Caco-2 (cell line): ENCODE results near the gene TET1. TPM values are rescaled to one million over a fixed set of nuclear protein-coding genes. Genes with fewer than 3 reads are reported as not detected.
"Not testable (repeated sequence)": the region's sequence is repeated elsewhere in the genome, so short reads cannot be mapped to it uniquely, and the experiment has no call there.

ENCODE experiments used
- Bru-seq: library from RNA; stranded (reverse); fragments of 400-500 nt; gene quantifications from one replicate; lab custom pipeline; 2021; lab: Mats Ljungman, UMichigan
- BruChase-seq, 2 experiments: library from RNA; stranded (reverse); fragments of 400-500 nt; gene quantifications; one replicate each; lab custom pipeline; 2021; lab: Mats Ljungman, UMichigan
- BruUV-seq: library from RNA; stranded (reverse); fragments of 400-500 nt; replicated peaks from 2 replicates; lab custom pipeline; 2021; lab: Mats Ljungman, UMichigan
- CTCF ChIA-PET: fragments of 300-600 bp; sonication (Branson Sonifier 250); formaldehyde crosslinking; loops from one replicate; lab custom pipeline; 2022; ENCODE audit warnings: antibody characterized with exemption; lab: Charles Lee
- POLR2A ChIA-PET: fragments of 300-600 bp; sonication (Branson Sonifier 250); formaldehyde crosslinking; loops from one replicate; lab custom pipeline; 2022; ENCODE audit warnings: antibody characterized with exemption; lab: Charles Lee
- DNase-seq, 2 experiments: peaks; one replicate each; pipeline versions ENCODE4 v3.0.0 to v3.0.0-alpha.2; 2020 to 2022
- H3K27me3 ChIP-seq: replicated peaks from 2 replicates; pipeline ENCODE4 v1.6.0; 2011; ENCODE audit warnings: low read length; ENCODE audit not compliant: control insufficient read depth, insufficient read depth
- H3K36me3 ChIP-seq: 2 replicates; pipeline ENCODE4 v1.5.1; 2011; ENCODE audit warnings: low read length; ENCODE audit not compliant: control insufficient read depth, insufficient read depth
- H3K4me1 ChIP-seq: fragments of 250-450 bp; sonication (Bioruptor Pico); 2 replicates; pipeline ENCODE4 v1.5.1; 2020; ENCODE audit warnings: mild to moderate bottlenecking
- H3K4me3 ChIP-seq: 2 replicates; pipeline ENCODE4 v1.5.1; 2011; ENCODE audit warnings: low read depth, mild to moderate bottlenecking, control low read depth, low read length
- H3K9me3 ChIP-seq: fragments of 250-450 bp; sonication (Bioruptor Pico); 2 replicates; pipeline ENCODE4 v1.5.1; 2020; ENCODE audit warnings: mild to moderate bottlenecking, moderate library complexity
- H3K27ac Mint-ChIP-seq: one replicate; pipeline ENCODE4 v1.8.0; 2022; ENCODE audit warnings: mixed read lengths; ENCODE audit not compliant: unreplicated experiment
- H3K27me3 Mint-ChIP-seq: one replicate; pipeline ENCODE4 v1.8.0; 2022; ENCODE audit warnings: mixed read lengths; ENCODE audit not compliant: insufficient read depth, unreplicated experiment
- H3K36me3 Mint-ChIP-seq: one replicate; pipeline ENCODE4 v1.8.0; 2022; ENCODE audit warnings: mild to moderate bottlenecking, mixed read lengths; ENCODE audit not compliant: insufficient read depth, unreplicated experiment
- H3K4me1 Mint-ChIP-seq: one replicate; pipeline ENCODE4 v1.8.0; 2022; ENCODE audit warnings: low read depth, mixed read lengths; ENCODE audit not compliant: unreplicated experiment
- H3K4me3 Mint-ChIP-seq: one replicate; pipeline ENCODE4 v1.8.0; 2022; ENCODE audit warnings: mild to moderate bottlenecking, moderate library complexity, mixed read lengths; ENCODE audit not compliant: unreplicated experiment
- H3K9me3 Mint-ChIP-seq: one replicate; pipeline ENCODE4 v1.8.0; 2022; ENCODE audit warnings: mixed read lengths; ENCODE audit not compliant: unreplicated experiment
- intact Hi-C: fragments of 100-400 bp; cut with micrococcal nuclease; formaldehyde crosslinking; loops from one replicate; pipeline ENCODE4 v1.10.0; 2022; ENCODE audit not compliant: unreplicated experiment
- long read RNA-seq: library from polyadenylated mRNA; stranded (forward); transcript quantifications from one replicate; pipeline ENCODE4 v2.0.0, GENCODE V29; 2022
- total RNA-seq: library from RNA; stranded (reverse); gene quantifications from 2 replicates; pipeline ENCODE4 v1.2.3, GENCODE V29; 2022
- TF ChIP-seq, protein P1 (sequence below), 2 experiments: fragments of 200-600 bp in 1 of 2; IDR thresholded peaks; 1 replicate in 1 of 2; 2 replicates in 1 of 2; pipeline versions ENCODE4 v1.5.1 to v1.8.0; 2011 to 2022; ENCODE audit warnings: antibody characterized with exemption in 1 of 2, control low read depth in 1 of 2, inconsistent platforms in 1 of 2, low read depth in 1 of 2, low read length in 1 of 2, mild to moderate bottlenecking in 1 of 2, moderate library complexity in 1 of 2; ENCODE audit not compliant: insufficient read depth in 1 of 2, severe bottlenecking in 1 of 2, unreplicated experiment in 1 of 2

Gene TET1
- total RNA-seq: 18.6 and 19.1 TPM in 2 replicates
- percentile 80 among the genes with signal in this experiment for Bru-seq, nascent RNA
- percentile 81 among the genes with signal in this experiment for BruChase-seq, experiment 1, labeled RNA remaining after a 2-hour chase
- percentile 74 among the genes with signal in this experiment for BruChase-seq, experiment 2, labeled RNA remaining after a 6-hour chase
- long read RNA-seq, partial matches to known transcripts: 0 of 2 reads
- long read RNA-seq, other reads (novel, unspliced or antisense): 2 of 2 reads

DNA sequence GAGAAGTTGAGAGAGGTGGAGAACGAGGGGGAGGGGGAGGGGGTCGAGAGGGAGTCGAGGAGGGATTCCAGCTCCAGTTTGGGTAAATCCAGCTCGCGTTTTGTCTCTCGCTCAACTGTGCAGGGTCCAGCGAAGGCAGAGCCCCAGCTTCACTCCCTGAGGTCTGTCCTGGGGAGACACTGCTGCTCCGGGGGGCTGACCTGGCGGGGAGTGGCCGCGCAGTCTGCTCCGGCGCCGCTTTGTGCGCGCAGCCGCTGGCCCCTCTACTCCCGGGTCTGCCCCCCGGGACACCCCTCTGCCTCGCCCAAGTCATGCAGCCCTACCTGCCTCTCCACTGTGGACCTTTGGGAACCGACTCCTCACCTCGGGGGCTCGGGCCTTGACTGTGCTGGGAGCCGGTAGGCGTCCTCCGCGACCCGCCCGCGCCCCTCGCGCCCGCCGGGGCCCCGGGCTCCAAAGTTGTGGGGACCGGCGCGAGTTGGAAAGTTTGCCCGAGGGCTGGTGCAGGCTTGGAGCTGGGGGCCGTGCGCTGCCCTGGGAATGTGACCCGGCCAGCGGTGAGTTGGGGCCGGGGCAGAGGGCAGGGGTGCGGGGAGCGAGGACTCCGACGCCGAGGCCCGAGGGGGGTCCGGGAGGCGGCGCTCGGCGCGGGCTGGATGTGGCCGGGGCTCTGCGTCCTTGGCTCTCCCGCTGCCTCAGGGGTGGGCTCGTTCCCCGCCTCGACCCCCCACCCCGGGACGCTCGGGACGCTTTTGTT lies at the start of gene TET1:
TET1 (plus strand) TSS at position 152 of the 757 bp plus-strand sequence. CDS start 12,002 bp downstream, outside the sequence.
- Mint-ChIP-seq H3K36me3 (no peaks in the 10 kb centered on the region), H3K27ac (peak within 1 kb of the TSS; percentile 3), H3K9me3 (no peaks in the 10 kb centered on the region), H3K4me3 (peak within 1 kb of the TSS; percentile 76), H3K27me3 (no peaks in the 10 kb centered on the region), H3K4me1 (peaks cover 16% of the 10 kb centered on the region)
- DNase-seq: peak; percentile 88 to 91
- Histone ChIP-seq H3K9me3 (no peaks in the 10 kb centered on the region), H3K4me1 (peaks cover 10% of the 10 kb centered on the region; the same call in 1 of the 2 replicates), H3K4me3 (peak within 1 kb of the TSS; percentile 93), H3K36me3 (no peaks in the 10 kb centered on the region), H3K27me3 (no peaks in the 10 kb centered on the region)
- BruUV-seq: no TSS peak
- intact Hi-C loops: loop anchor here (1.0 to 2.0 kb wide), 3 partner anchors 33 to 160 kb away; partner anchors contain the start of genes CCAR1 and SLC25A16
- POLR2A ChIA-PET: interaction anchor here (0.5 to 1.5 kb wide), 7 partner anchors 10 to 161 kb away, joined by 3 to 26 read pairs (median 4); partner anchors contain the start of genes CCAR1 and DNA2
- TF ChIP-seq, protein P1, sequence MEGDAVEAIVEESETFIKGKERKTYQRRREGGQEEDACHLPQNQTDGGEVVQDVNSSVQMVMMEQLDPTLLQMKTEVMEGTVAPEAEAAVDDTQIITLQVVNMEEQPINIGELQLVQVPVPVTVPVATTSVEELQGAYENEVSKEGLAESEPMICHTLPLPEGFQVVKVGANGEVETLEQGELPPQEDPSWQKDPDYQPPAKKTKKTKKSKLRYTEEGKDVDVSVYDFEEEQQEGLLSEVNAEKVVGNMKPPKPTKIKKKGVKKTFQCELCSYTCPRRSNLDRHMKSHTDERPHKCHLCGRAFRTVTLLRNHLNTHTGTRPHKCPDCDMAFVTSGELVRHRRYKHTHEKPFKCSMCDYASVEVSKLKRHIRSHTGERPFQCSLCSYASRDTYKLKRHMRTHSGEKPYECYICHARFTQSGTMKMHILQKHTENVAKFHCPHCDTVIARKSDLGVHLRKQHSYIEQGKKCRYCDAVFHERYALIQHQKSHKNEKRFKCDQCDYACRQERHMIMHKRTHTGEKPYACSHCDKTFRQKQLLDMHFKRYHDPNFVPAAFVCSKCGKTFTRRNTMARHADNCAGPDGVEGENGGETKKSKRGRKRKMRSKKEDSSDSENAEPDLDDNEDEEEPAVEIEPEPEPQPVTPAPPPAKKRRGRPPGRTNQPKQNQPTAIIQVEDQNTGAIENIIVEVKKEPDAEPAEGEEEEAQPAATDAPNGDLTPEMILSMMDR (IDR thresholded peaks at IDR 0.05; ENCODE audit: insufficient read depth in 1 of 2, low read depth in 1 of 2, low read length in 1 of 2, severe bottlenecking in 1 of 2, unreplicated experiment in 1 of 2): no peak
- CTCF ChIA-PET: interaction anchor here (0.7 to 1.7 kb wide), 4 partner anchors 9 to 40 kb away, joined by 3 to 8 read pairs (median 6); no protein-coding TSS in a partner anchor

DNA sequence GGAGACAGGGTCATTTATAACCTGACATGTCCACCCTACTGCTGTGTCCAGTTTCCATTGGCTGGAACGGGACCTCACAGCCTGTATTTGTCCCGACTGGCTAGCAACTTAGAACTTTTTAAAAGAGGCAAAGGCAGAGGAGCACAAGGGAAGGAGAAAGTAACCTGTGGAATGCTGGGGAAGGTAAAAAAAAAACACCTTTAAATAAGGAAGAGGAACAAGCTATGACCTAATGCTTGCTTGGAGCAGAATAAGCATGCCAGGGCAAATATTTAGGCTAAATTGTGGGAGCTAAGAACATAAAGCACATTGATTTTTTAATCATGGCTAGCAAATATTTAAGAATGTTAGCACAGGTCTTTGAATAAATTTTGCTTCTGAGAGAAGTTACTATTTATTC lies 43.9 kb upstream of the TET1 start:
- CTCF ChIA-PET, H3K4me1 Mint-ChIP-seq, intact Hi-C loops, H3K4me3 ChIP-seq, H3K36me3 ChIP-seq, H3K4me1 ChIP-seq, H3K27me3 Mint-ChIP-seq, H3K27me3 ChIP-seq, BruUV-seq, POLR2A ChIA-PET, H3K9me3 Mint-ChIP-seq, H3K27ac Mint-ChIP-seq, H3K4me3 Mint-ChIP-seq, H3K9me3 ChIP-seq: not testable (repeated sequence)
- peaks cover 73% of the 10 kb centered on the region for H3K36me3 Mint-ChIP-seq
- peak in 1 of 2 experiments; percentile 15 for DNase-seq

DNA sequence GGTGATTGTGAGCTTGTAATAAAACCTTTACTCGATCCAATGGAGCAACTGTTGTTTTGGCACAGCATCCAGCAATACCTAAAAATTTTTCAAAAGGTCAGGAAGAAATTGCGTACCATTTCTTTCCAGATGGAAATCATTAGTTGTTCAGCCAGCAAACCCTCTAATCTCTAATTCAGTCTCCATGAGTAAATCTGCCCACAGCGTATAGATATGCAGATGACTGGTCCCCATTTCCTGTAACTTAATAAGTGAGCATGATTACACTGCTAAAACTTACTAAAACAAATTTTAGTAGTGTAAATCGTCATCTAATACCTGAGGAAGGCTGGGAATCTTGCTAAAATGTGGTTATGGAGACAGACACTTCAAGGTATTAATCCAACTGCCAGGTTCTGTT lies 43.4 kb upstream of the TET1 start:
- H3K4me1 Mint-ChIP-seq: no peaks in the 10 kb centered on the region
- peaks cover 8% of the 10 kb centered on the region; the same call in 1 of the 2 replicates for H3K4me1 ChIP-seq
- H3K9me3 ChIP-seq: no peaks in the 10 kb centered on the region
- CTCF ChIA-PET: no interaction called here
- peaks cover 71% of the 10 kb centered on the region for H3K36me3 Mint-ChIP-seq
- no peak for DNase-seq
- no peaks in the 10 kb centered on the region for H3K9me3 Mint-ChIP-seq
- no TSS peak for BruUV-seq
- H3K36me3 ChIP-seq: peaks cover 1% of the 10 kb centered on the region; the same call in 1 of the 2 replicates
- no peaks in the 10 kb centered on the region for H3K27me3 Mint-ChIP-seq
- H3K4me3 ChIP-seq: no peak overlapping the region
- no peak overlapping the region for H3K4me3 Mint-ChIP-seq
- intact Hi-C loops: no loop called here
- POLR2A ChIA-PET: no interaction called here
- no peak overlapping the region for H3K27ac Mint-ChIP-seq
- TF ChIP-seq, protein P1 (IDR thresholded peaks at IDR 0.05; ENCODE audit: insufficient read depth in 1 of 2, low read depth in 1 of 2, low read length in 1 of 2, severe bottlenecking in 1 of 2, unreplicated experiment in 1 of 2): no peak
- no peaks in the 10 kb centered on the region for H3K27me3 ChIP-seq
